ENCODE measurements around the gene AK1. TPM values are rescaled to one million over a fixed set of nuclear protein-coding genes. Genes with fewer than 3 reads are reported as not detected.

The AK1 gene
- total RNA-seq, 2 experiments from 2014 or later: 12.1 to 14.8 TPM

GRCh38 chr9:127862075-127863011 is 15.1 kb downstream of the AK1 start:
- ATAC-seq: peak; percentile 53
- no peaks in the 10 kb centered on the region for H3K36me3 Mint-ChIP-seq (ENCODE audit: low read depth)
- peak; percentile 64 for DNase-seq
- H3K4me3 Mint-ChIP-seq: no peak overlapping the region
- H3K27ac Mint-ChIP-seq: peak overlapping the region; percentile 86
- peaks cover 36% of the 10 kb centered on the region for H3K4me1 Mint-ChIP-seq (ENCODE audit: low read depth)
- H3K27me3 Mint-ChIP-seq: no peaks in the 10 kb centered on the region
- POLR2A ChIA-PET: interaction anchor here (0.7 to 1.5 kb wide), 5 partner anchors 9 to 268 kb away, joined by 3 to 5 read pairs (median 4); partner anchors contain the start of gene FPGS
- CTCF ChIA-PET: interaction anchor here (1.3 to 9.2 kb wide), 6 partner anchors 6 to 255 kb away, joined by 4 to 107 read pairs (median 10); partner anchors contain the start of genes ENG and TOR2A
- no peaks in the 10 kb centered on the region for H3K9me3 Mint-ChIP-seq
- TF ChIP-seq CTCF (IDR thresholded peaks at IDR 0.05): no peak
- intact Hi-C loops (cut with micrococcal nuclease): no loop called here

DNA sequence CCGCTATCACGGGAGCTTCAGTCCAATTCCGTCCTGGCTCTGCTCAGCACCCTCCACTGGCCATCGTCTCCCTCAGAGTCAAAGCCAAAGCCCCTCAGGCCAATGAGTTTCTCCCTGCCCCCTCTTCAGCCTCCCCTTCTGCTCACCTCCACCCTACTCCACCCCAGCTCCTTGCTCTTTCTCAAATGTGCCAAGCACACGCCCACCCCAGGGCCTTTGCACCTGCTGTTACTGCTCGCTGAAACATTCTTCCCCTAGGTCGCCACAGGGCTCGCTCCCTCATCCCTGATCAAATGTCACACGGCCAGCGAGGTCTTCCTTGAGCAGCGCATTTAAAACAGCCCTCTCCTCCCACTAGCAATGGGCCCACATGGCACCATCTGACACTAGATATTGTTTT is 16.7 kb downstream of the AK1 start:
- no peak overlapping the region for H3K4me3 Mint-ChIP-seq

DNA sequence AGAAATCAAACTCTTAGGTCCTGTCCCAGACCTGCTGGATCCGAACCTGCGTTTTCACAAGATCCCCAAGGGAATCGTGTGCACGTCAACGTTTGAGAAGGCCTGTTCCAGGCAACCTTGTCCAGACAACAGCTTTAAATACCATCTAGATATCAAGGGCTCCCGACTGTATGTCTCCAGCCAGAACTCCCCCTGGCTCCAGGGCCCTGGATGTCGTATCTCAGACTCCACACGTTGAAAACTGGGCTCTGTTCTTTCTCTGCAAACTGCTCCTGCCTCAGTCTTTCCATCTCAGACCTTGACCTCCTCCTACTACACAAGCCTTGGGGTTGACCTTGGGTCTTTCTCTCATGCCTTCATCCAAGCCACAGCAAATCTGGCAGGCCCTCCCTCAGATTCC is 17.2 kb downstream of the AK1 start:
- Mint-ChIP-seq H3K4me1 (ENCODE audit: low read depth) (peaks cover 35% of the 10 kb centered on the region), H3K27ac (no peak overlapping the region)
- POLR2A ChIA-PET: interaction anchor here (0.5 to 1.0 kb wide), 3 partner anchors 10 to 68 kb away, joined by 3 read pairs; no protein-coding TSS in a partner anchor

More for the DNA sequence above, 16.7 kb downstream of the AK1 start:
- H3K9me3 Mint-ChIP-seq: no peaks in the 10 kb centered on the region
- H3K27me3 Mint-ChIP-seq: no peaks in the 10 kb centered on the region
- no peaks in the 10 kb centered on the region for H3K36me3 Mint-ChIP-seq (ENCODE audit: low read depth)
- POLR2A ChIA-PET: interaction anchor here (0.5 to 0.7 kb wide), 2 partner anchors 10 to 68 kb away, joined by 3 read pairs; no protein-coding TSS in a partner anchor
- intact Hi-C loops (cut with micrococcal nuclease): no loop called here
- CTCF ChIA-PET: interaction anchor here (1.4 to 9.2 kb wide), 4 partner anchors 6 to 126 kb away, joined by 6 to 107 read pairs (median 6); partner anchors contain the start of gene TOR2A
- ATAC-seq (no peak), DNase-seq (no peak)
- no peak for TF ChIP-seq CTCF (IDR thresholded peaks at IDR 0.05)
- H3K27ac Mint-ChIP-seq: peak overlapping the region; percentile 52
- H3K4me1 Mint-ChIP-seq (ENCODE audit: low read depth): peaks cover 38% of the 10 kb centered on the region

GRCh38 chr9:127858041-127858512 is 19.4 kb downstream of the AK1 start:
- Mint-ChIP-seq H3K36me3 (ENCODE audit: low read depth) (no peaks in the 10 kb centered on the region), H3K27ac (no peak overlapping the region), H3K27me3 (no peaks in the 10 kb centered on the region), H3K4me3 (no peak overlapping the region), H3K9me3 (no peaks in the 10 kb centered on the region), H3K4me1 (ENCODE audit: low read depth) (peaks cover 33% of the 10 kb centered on the region)
- intact Hi-C loops (cut with micrococcal nuclease): no loop called here
- DNase-seq (no peak), ATAC-seq (no peak)
- ChIA-PET POLR2A (no interaction called here), CTCF (interaction anchor here (9.2 kb wide), 1 partner anchor 9 kb away, joined by 107 read pairs; no protein-coding TSS in a partner anchor)
- TF ChIP-seq CTCF (IDR thresholded peaks at IDR 0.05): no peak

More for the DNA sequence above, 17.2 kb downstream of the AK1 start:
- CTCF ChIA-PET: interaction anchor here (1.6 to 9.2 kb wide), 2 partner anchors 7 to 126 kb away, joined by 6 to 107 read pairs; partner anchors contain the start of gene TOR2A
- ATAC-seq (no peak), DNase-seq (no peak)
- TF ChIP-seq CTCF (IDR thresholded peaks at IDR 0.05): no peak
- intact Hi-C loops (cut with micrococcal nuclease): no loop called here
- Mint-ChIP-seq H3K36me3 (ENCODE audit: low read depth) (no peaks in the 10 kb centered on the region), H3K4me3 (no peak overlapping the region), H3K27me3 (no peaks in the 10 kb centered on the region), H3K9me3 (no peaks in the 10 kb centered on the region)
